Endodermal cell (in vitro differentiated cells): ENCODE measurements around the gene CYB5D1. TPM values are rescaled to one million over a fixed set of nuclear protein-coding genes. Genes with fewer than 3 reads are reported as not detected.
A peak's percentile ranks its signal among the peaks of the same experiment; 100 is the strongest.

ENCODE experiments used
- DNase-seq: peaks from one replicate; pipeline ENCODE4 v3.0.0-alpha.2; 2017
- H3K27ac ChIP-seq: 2 replicates; pipeline ENCODE4 v1.5.1; 2013; ENCODE audit warnings: mild to moderate bottlenecking, low read depth, low read length, moderate library complexity
- H3K27me3 ChIP-seq: 2 replicates; pipeline ENCODE4 v1.6.1; 2013; ENCODE audit warnings: mild to moderate bottlenecking, low read length, moderate library complexity; ENCODE audit not compliant: insufficient read depth, control insufficient read depth, poor library complexity, severe bottlenecking
- H3K36me3 ChIP-seq: 2 replicates; pipeline ENCODE4 v1.7.0; 2013; ENCODE audit warnings: mild to moderate bottlenecking, low read length, moderate library complexity; ENCODE audit not compliant: control insufficient read depth, insufficient read depth
- H3K4me1 ChIP-seq: one replicate; pipeline ENCODE4 v1.7.0; 2013; ENCODE audit warnings: low read length; ENCODE audit not compliant: control insufficient read depth, insufficient read depth
- H3K4me3 ChIP-seq: 2 replicates; pipeline ENCODE4 v1.5.1; 2013; ENCODE audit warnings: mild to moderate bottlenecking, low read length, moderate library complexity
- H3K9ac ChIP-seq: 2 replicates; pipeline ENCODE4 v1.6.1; 2013; ENCODE audit warnings: mild to moderate bottlenecking, low read length, moderate library complexity; ENCODE audit not compliant: poor library complexity, severe bottlenecking; ENCODE audit errors: extremely low read depth
- H3K9me3 ChIP-seq: 2 replicates; pipeline ENCODE4 v1.6.1; 2013; ENCODE audit warnings: mild to moderate bottlenecking, low read length, moderate library complexity; ENCODE audit not compliant: control insufficient read depth
- H3K27ac Mint-ChIP-seq: 2 replicates; pipeline ENCODE4 v1.8.0; 2020; ENCODE audit warnings: mixed read lengths
- H3K27me3 Mint-ChIP-seq: 2 replicates; pipeline ENCODE4 v1.8.0; 2021; ENCODE audit warnings: mild to moderate bottlenecking, mixed read lengths; ENCODE audit not compliant: insufficient read depth
- H3K36me3 Mint-ChIP-seq: 2 replicates; pipeline ENCODE4 v1.8.0; 2020; ENCODE audit warnings: low read depth, mixed read lengths
- H3K4me1 Mint-ChIP-seq: 2 replicates; pipeline ENCODE4 v1.8.0; 2020; ENCODE audit warnings: mixed read lengths
- H3K4me3 Mint-ChIP-seq: 2 replicates; pipeline ENCODE4 v1.8.0; 2020; ENCODE audit warnings: mild to moderate bottlenecking, moderate library complexity, mixed read lengths
- H3K9me3 Mint-ChIP-seq: 2 replicates; pipeline ENCODE4 v1.8.0; 2020; ENCODE audit warnings: mild to moderate bottlenecking, mixed read lengths
- WGBS, 2 experiments: methylation state at CpG; one replicate each; pipeline versions ENCODE4 v1.1.5 to v1.1.7; 2013; ENCODE audit warnings: missing lambda C conversion rate in 2 of 2, mixed read lengths in 1 of 2; ENCODE audit not compliant: insufficient coverage in 1 of 2, insufficient read length in 1 of 2; 5-methylcytosine and 5-hydroxymethylcytosine counted together
- total RNA-seq, 2 donors: library from RNA; stranded (reverse); fragmentation: NEBNext Ultra II Directional in 1 of 2; extraction: Animal tissue kit (Norgen Biotek cat#: 25700) in 1 of 2; gene quantifications; 2 replicates in 1 of 2; 3 replicates in 1 of 2; pipeline ENCODE4 v1.2.1, GENCODE V29; 2021
- TF ChIP-seq, protein P1 (sequence below): fragments of 200-600 bp; sonication (generic); conservative IDR thresholded peaks from 2 replicates; pipeline ENCODE4 v1.5.0; 2021; ENCODE audit warnings: antibody characterized with exemption, mild to moderate bottlenecking

Gene CYB5D1
- total RNA-seq, 2 donors from 2014 or later: 10.6 to 12.9 TPM

DNA sequence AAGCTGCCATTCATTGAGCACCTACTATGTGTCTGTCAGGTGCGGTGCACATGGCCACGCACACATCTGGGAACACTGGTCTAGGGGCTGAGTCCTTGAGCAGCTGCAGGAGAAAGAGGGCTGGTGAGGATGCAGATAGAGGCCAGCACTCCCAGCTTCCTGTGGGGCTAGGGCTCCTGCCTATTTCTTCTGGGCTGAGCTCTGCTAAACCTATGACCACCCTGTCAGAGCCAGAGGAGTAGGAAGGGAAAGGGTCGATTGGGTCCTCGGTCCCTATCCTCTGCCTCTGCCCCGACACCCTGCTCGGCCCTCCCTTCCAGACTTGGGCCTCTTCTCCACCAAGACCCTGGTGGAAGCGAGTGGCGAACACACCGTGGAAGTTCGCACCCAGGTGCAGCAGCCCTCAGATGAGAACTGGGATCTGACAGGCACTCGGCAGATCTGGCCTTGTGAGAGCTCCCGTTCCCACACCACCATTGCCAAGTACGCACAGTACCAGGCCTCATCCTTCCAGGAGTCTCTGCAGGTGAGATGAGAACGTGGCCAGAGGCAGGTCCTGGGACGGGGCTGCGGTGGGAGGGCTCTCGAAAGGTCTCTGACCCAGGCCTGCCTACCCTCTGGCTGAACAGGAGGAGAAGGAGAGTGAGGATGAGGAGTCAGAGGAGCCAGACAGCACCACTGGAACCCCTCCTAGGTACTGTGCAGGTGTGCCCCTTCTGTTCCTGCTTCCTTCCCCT is 6.9 kb upstream of the CYB5D1 start:
- Mint-ChIP-seq H3K9me3 (no peaks in the 10 kb centered on the region), H3K36me3 (peaks cover 51% of the 10 kb centered on the region), H3K27ac (peak overlapping the region; percentile 74), H3K4me1 (peaks cover 14% of the 10 kb centered on the region), H3K27me3 (peaks cover 33% of the 10 kb centered on the region), H3K4me3 (peak overlapping the region; percentile 47)
- no peaks in the 10 kb centered on the region for H3K9me3 ChIP-seq
- peak; percentile 70 for DNase-seq
- no peaks in the 10 kb centered on the region for H3K4me1 ChIP-seq
- H3K27ac ChIP-seq: no peak overlapping the region
- no peak overlapping the region for H3K4me3 ChIP-seq
- no peaks in the 10 kb centered on the region for H3K27me3 ChIP-seq
- peaks cover 46% of the 10 kb centered on the region for H3K36me3 ChIP-seq
- H3K9ac ChIP-seq: no peak overlapping the region
- TF ChIP-seq, protein P1, sequence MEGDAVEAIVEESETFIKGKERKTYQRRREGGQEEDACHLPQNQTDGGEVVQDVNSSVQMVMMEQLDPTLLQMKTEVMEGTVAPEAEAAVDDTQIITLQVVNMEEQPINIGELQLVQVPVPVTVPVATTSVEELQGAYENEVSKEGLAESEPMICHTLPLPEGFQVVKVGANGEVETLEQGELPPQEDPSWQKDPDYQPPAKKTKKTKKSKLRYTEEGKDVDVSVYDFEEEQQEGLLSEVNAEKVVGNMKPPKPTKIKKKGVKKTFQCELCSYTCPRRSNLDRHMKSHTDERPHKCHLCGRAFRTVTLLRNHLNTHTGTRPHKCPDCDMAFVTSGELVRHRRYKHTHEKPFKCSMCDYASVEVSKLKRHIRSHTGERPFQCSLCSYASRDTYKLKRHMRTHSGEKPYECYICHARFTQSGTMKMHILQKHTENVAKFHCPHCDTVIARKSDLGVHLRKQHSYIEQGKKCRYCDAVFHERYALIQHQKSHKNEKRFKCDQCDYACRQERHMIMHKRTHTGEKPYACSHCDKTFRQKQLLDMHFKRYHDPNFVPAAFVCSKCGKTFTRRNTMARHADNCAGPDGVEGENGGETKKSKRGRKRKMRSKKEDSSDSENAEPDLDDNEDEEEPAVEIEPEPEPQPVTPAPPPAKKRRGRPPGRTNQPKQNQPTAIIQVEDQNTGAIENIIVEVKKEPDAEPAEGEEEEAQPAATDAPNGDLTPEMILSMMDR: no peak
- WGBS, 2 experiments: 84 to 94% methylated on average over 7 to 17 of the region's 17 CpGs

DNA sequence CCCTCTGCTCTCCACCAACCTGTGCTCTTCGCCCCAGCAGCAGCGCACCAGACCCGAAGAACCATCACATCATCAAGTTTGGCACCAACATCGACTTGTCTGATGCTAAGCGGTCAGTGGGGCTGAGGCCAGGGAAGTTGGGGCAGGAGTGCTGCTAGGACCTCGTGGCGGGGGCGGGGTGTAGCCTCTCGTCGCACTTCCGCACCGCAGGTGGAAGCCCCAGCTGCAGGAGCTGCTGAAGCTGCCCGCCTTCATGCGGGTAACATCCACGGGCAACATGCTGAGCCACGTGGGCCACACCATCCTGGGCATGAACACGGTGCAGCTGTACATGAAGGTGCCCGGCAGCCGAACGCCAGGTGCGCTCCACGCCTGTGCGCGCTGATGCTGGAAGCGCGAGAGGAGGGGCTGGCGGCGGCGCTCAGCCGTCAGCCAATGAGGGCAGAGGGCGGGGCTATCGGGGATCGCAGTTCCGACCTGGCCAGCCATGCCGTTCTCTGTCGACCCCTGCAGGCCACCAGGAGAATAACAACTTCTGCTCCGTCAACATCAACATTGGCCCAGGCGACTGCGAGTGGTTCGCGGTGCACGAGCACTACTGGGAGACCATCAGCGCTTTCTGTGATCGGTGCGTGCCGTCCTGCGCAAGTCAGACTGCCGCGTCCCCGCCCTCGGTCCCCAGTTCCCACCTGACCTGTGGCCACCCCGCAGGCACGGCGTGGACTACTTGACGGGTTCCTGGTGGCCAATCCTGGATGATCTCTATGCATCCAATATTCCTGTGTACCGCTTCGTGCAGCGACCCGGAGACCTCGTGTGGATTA is 6.2 kb upstream of the CYB5D1 start:
- Mint-ChIP-seq H3K27me3 (peaks cover 36% of the 10 kb centered on the region), H3K4me3 (peak overlapping the region; percentile 47)
- WGBS, 2 experiments: 18 to 27% methylated on average over 35 to 60 of the region's 60 CpGs

DNA sequence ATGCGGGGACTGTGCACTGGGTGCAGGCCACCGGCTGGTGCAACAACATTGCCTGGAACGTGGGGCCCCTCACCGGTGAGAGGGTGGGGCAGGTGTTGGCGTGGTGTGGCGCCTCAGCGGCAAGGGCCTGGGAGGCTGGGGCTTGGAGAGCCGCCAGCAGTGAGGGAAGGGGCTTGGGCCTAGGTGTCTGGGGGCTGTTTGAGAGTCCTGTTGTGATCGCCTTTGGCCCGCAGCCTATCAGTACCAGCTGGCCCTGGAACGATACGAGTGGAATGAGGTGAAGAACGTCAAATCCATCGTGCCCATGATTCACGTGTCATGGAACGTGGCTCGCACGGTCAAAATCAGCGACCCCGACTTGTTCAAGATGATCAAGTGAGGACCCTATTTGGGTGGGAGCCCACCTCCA is 5.5 kb upstream of the CYB5D1 start:
- Mint-ChIP-seq H3K27ac (no peak overlapping the region), H3K36me3 (peaks cover 42% of the 10 kb centered on the region), H3K4me3 (no peak overlapping the region), H3K9me3 (no peaks in the 10 kb centered on the region), H3K4me1 (peaks cover 14% of the 10 kb centered on the region), H3K27me3 (peaks cover 36% of the 10 kb centered on the region)
- Histone ChIP-seq H3K4me1 (no peaks in the 10 kb centered on the region), H3K9ac (no peak overlapping the region), H3K27me3 (no peaks in the 10 kb centered on the region), H3K9me3 (no peaks in the 10 kb centered on the region), H3K27ac (no peak overlapping the region), H3K4me3 (no peak overlapping the region), H3K36me3 (peaks cover 41% of the 10 kb centered on the region)
- WGBS, 2 experiments: 91 to 92% methylated on average over 15 to 20 of the region's 20 CpGs
- TF ChIP-seq, protein P1: no peak
- DNase-seq: no peak

More for the DNA sequence above, 6.2 kb upstream of the CYB5D1 start:
- no peak overlapping the region for H3K4me3 ChIP-seq
- Mint-ChIP-seq H3K9me3 (no peaks in the 10 kb centered on the region), H3K27ac (peak overlapping the region; percentile 74), H3K4me1 (peaks cover 14% of the 10 kb centered on the region), H3K36me3 (peaks cover 47% of the 10 kb centered on the region)
- no peak overlapping the region for H3K27ac ChIP-seq
- H3K9ac ChIP-seq: no peak overlapping the region
- H3K4me1 ChIP-seq: no peaks in the 10 kb centered on the region
- H3K36me3 ChIP-seq: peaks cover 46% of the 10 kb centered on the region
- TF ChIP-seq, protein P1: peak; percentile 95
- H3K27me3 ChIP-seq: no peaks in the 10 kb centered on the region
- no peaks in the 10 kb centered on the region for H3K9me3 ChIP-seq
- peak; percentile 99 for DNase-seq
